NCI-H2107 treated with DMSO at 0.1 percent for 48 hours (cell line): Measurements from ENCODE around the gene CFDP1.
"Not testable (repeated sequence)": the region's sequence is repeated elsewhere in the genome, so short reads cannot be mapped to it uniquely, and the experiment has no call there.

Experiments
- DNase-seq: peaks from one replicate; lab custom pipeline; 2025; ENCODE audit not compliant: unreplicated experiment; lab: John Stamatoyannopoulos, UW

Gene CFDP1

GRCh38 chr16:75298267-75298666 lies 135.0 kb downstream of the CFDP1 start:
- DNase-seq, result no peak

DNA sequence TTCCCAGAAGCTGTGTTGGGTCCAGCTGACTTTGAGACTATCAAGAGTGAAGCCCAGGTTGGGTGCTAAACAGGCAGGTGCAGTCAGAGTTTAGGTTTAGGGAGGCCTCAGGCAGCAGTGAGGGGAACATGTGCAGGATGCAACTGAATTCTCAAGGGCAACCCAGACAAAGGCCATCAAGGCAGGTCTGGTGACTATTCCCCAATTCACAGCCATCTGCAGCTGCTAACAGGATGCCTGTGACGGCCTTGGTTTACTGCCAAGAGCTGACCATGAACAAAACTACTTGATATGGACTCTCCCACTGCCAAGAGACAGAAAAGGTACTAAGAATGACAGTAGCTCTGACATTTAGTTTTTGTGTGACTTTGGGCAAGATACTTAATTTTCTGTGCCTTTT lies 136.7 kb downstream of the CFDP1 start:
- peak; percentile 31 for DNase-seq

- no peak for DNase-seq
Observed at GRCh38 chr16:75294773-75295459, 138.4 kb downstream of the CFDP1 start.

- no peak for DNase-seq
Observed at GRCh38 chr16:75293772-75294171, 139.5 kb downstream of the CFDP1 start.

DNA sequence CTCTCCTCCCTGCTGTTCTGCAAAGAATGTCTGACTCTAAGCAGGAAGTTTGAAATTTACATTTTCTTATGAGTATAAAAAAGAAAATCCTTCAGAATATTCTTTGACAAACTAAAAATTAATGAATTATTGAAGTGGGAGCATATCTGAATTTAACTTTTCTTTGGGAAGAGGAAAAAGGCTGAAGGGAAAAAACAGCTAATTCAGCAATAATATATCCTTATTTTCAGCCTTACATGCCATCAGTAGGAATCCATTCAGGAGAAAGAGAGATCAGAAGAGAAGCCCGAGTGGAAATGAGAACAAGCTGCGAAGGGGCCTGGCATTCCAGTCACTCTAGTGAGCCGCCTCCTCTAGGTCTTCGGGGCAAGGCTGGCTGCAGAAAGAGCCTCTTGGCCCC lies 140.1 kb downstream of the CFDP1 start:
- DNase-seq, result no peak

DNA sequence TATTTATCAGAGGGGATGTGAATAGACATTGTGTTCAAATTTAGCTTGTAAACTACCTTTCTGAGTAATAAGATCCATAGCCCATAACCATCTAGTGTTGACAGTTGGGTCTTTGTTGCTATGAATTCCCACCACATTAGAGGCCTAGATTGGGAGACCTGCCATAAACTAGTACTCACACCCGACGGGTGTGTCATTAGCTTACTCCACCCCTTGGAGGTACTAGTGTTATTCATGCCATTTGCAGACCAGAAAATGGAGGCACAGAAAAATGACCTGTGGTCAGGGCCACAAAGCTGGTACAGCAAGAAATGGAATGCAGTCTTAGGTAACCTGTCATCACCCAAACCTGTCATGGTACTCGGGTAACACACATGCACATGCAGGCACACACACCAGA lies 140.6 kb downstream of the CFDP1 start:
- DNase-seq, result no peak

GRCh38 chr16:75289189-75289588 lies 144.1 kb downstream of the CFDP1 start:
- DNase-seq, result no peak

- DNase-seq, result no peak
Observed at GRCh38 chr16:75288596-75289120, 144.6 kb downstream of the CFDP1 start.

GRCh38 chr16:75288181-75288580 lies 145.1 kb downstream of the CFDP1 start:
- DNase-seq, result no peak

DNA sequence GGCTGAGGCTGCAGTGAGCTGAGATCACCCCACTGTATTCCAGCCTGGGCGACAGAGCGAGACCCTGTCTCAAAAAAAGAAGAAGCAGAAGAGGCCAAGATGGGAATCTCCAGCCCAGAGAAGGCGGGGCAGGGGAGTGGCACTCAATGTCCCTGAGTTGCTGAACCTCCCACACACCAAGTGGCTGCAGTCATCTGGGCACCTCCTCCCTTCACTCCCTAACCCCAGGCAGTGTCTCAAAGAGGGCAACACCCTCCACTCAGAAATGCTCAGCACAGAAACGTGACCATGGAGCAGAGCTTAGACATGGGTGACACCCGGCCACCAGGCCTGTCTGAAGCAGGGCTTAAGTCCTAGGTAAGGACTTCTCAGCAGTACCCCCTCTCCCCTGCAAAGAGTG lies 145.6 kb downstream of the CFDP1 start:
- no peak for DNase-seq

- no peak for DNase-seq
Observed at GRCh38 chr16:75286389-75286788, 146.9 kb downstream of the CFDP1 start.

- no peak for DNase-seq
Observed at GRCh38 chr16:75282466-75283281, 150.6 kb downstream of the CFDP1 start.

GRCh38 chr16:75281826-75282225 lies 151.5 kb downstream of the CFDP1 start:
- DNase-seq, result no peak

DNA sequence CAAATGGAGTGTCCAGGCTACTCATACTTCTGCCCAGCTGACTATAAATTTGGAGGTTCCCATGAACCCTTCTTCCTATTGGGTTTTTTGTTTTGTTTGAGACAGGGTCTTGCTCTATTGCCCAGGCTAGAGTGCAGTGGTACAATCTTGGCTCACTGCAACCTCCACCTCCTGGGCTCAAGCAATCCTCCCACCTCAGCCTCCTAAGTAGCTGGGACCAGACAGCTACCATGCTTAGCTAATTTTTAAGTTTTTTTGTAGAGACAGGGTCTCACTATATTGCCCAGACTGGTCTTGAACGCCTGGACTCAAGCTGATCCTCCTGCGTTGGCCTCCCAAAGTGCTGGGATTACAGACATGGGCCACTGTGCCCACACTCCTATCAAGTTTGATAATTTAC lies 152.3 kb downstream of the CFDP1 start:
- DNase-seq, result not testable (repeated sequence)

DNA sequence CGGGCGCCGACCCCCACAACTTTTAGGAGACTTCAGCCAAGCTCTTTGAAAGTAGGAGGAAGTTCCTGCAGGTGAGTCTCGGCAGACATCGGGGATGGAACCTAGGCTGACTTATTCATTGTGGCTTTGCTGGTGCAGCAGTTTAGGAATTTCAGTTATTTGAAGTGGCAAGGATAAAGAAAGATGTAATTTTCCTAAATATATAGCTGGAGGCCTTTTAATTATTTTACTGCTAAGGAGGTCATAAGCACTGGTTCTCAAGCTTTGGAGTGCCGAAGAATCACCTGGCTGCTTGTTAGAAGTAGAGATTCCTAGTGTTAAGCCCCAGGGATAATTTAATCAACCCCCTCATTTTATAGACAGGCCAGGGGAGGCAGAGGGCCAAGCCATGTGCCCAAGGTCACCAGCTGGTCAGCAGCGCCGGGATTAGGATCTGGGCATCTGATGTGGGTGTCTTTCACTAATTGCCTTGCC lies 152.9 kb downstream of the CFDP1 start:
- no peak for DNase-seq

GRCh38 chr16:75279305-75279704 lies 154.0 kb downstream of the CFDP1 start:
- peak; percentile 14 for DNase-seq

DNA sequence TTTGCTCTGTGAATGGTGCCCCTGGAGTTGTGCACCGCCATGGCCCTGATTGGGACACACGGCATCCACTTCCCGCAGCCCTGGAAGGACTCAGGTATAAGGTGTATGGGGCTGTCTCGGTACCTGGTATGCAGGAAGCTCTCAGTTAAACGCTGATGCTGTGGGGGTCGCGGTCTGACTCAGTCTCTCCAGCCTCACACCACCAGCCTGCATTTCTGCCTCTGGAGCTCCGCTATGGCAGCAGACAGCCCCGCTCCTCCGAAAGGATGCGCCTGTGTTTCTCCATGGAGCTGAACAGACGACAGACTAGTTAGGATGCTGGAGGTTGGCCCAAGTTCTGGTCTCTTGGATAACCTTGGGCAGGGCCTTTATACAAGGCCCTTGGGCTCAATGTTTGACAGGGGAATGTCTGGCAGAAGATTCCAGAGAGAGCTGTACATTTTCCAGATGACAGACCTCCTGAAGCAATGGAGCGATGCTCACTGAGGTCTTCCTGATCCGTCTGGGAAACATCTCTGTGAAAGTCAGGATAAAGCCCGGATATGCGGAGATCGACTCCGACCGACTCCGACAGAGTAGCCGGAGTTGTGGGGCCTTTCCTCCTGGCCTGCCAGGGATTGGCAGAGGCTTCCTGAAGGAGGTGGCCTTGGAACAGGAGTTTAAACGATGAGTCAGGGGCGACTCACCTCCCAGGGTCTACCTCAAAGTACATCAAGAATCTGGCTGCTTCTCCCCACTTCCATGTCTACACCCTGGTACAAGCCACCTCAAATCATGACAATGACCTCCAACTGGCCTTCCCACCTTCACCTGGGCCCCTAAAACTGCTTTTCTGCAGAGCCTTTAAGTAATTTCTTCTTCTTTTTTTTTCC lies 160.0 kb downstream of the CFDP1 start:
- DNase-seq, result no peak

- not testable (repeated sequence) for DNase-seq
Observed at GRCh38 chr16:75272629-75273028, 160.7 kb downstream of the CFDP1 start.

- DNase-seq, result no peak
Observed at GRCh38 chr16:75272097-75272551, 161.2 kb downstream of the CFDP1 start.

- no peak for DNase-seq
Observed at GRCh38 chr16:75271441-75272096, 161.7 kb downstream of the CFDP1 start.
